H1 (cell line): ENCODE results near the gene TRMT44. TPM values are rescaled to one million over a fixed set of nuclear protein-coding genes. Genes with fewer than 3 reads are reported as not detected.

Experiments
- BACH1 ChIP-seq: IDR thresholded peaks from 2 replicates; pipeline ENCODE4 v1.6.1; 2012; ENCODE audit warnings: low read length, improper control_type of control experiment
- HDAC6 ChIP-seq: IDR thresholded peaks from one replicate; pipeline ENCODE4 v1.7.1; 2012; ENCODE audit warnings: low read depth, mild to moderate bottlenecking, inconsistent platforms, low read length, moderate library complexity
- JUN ChIP-seq: IDR thresholded peaks from 2 replicates; pipeline ENCODE4 v1.6.1; 2011; ENCODE audit warnings: low read depth, mild to moderate bottlenecking, improper control_type of control experiment, low read length
- RFX5 ChIP-seq: IDR thresholded peaks from 2 replicates; pipeline ENCODE4 v1.6.1; 2011; ENCODE audit warnings: low read depth, low read length, improper control_type of control experiment, borderline replicate concordance
- SAP30 ChIP-seq: fragments of 300-600 bp; sonication (generic); IDR thresholded peaks from 2 replicates; pipeline ENCODE4 v1.7.1; 2012; ENCODE audit warnings: low read length, moderate library complexity, mild to moderate bottlenecking, inconsistent platforms; ENCODE audit not compliant: insufficient read depth, insufficient replicate concordance
- polyA plus RNA-seq, 7 experiments: library from polyadenylated mRNA; depleted of rRNA in 3 of 7; stranded (reverse) in 5 of 7; unstranded in 2 of 7; fragments of >200 nt in 5 of 7; fragments of 200-250 nt in 2 of 7; gene quantifications; 1 replicate in 5 of 7; 2 replicates in 1 of 7; 4 replicates in 1 of 7; pipeline versions ENCODE4 v1.2.1 to v1.2.3, GENCODE V29; 2011 to 2013; ENCODE audit warnings: missing spikeins in 2 of 7, mixed read lengths in 2 of 7
- total RNA-seq: library from RNA; stranded (reverse); fragmentation: NEBNext Ultra II Directional; extraction: Animal tissue kit (Norgen Biotek cat#: 25700); gene quantifications from 2 replicates; pipeline ENCODE4 v1.2.1, GENCODE V29; 2021

Gene TRMT44
- total and polyA plus RNA-seq, 2 of the 8 experiments (the other 6 are each of a cell fraction or from before 2014, with no cell fraction given): 8.6 to 23.9 TPM

- TF ChIP-seq BACH1 (no peak), JUN (no peak), SAP30 (no peak), HDAC6 (no peak), RFX5 (no peak)
Observed at GRCh38 chr4:8471211-8471875, 30.8 kb downstream of the TRMT44 start (continued).
